ENCODE results near the gene P3R3URF.

P3R3URF gene

GRCh38 chr1:46172321-46172720 lies 4.0 kb downstream of the P3R3URF start:
- no peak for DNase-seq (ENCODE audit: low read depth)

GRCh38 chr1:46171871-46172270 lies 4.4 kb downstream of the P3R3URF start:
- DNase-seq (ENCODE audit: low read depth): no peak

GRCh38 chr1:46171351-46171750 lies 4.9 kb downstream of the P3R3URF start:
- no peak for DNase-seq (ENCODE audit: low read depth)

- DNase-seq (ENCODE audit: low read depth): no peak
These were observed 6.4 kb downstream of the P3R3URF start for GRCh38 chr1:46169811-46170454.

GRCh38 chr1:46168477-46168876 lies 7.8 kb downstream of the P3R3URF start:
- no peak for DNase-seq (ENCODE audit: low read depth)

- peak; percentile 22 for DNase-seq (ENCODE audit: low read depth)
These were observed 9.5 kb downstream of the P3R3URF start for GRCh38 chr1:46166521-46167462.

GRCh38 chr1:46160212-46160611 lies 16.1 kb downstream of the P3R3URF start:
- no peak for DNase-seq (ENCODE audit: low read depth)

GRCh38 chr1:46159516-46159915 lies 16.8 kb downstream of the P3R3URF start:
- DNase-seq (ENCODE audit: low read depth): no peak

GRCh38 chr1:46158312-46159281 lies 17.7 kb downstream of the P3R3URF start:
- no peak for DNase-seq (ENCODE audit: low read depth)

GRCh38 chr1:46157916-46158311 lies 18.4 kb downstream of the P3R3URF start:
- no peak for DNase-seq (ENCODE audit: low read depth)

- no peak for DNase-seq (ENCODE audit: low read depth)
These were observed 22.6 kb downstream of the P3R3URF start for GRCh38 chr1:46153732-46154131.

GRCh38 chr1:46153228-46153627 lies 23.1 kb downstream of the P3R3URF start:
- no peak for DNase-seq (ENCODE audit: low read depth)

GRCh38 chr1:46152016-46152415 lies 24.3 kb downstream of the P3R3URF start:
- DNase-seq (ENCODE audit: low read depth): no peak

GRCh38 chr1:46150085-46150484 lies 26.2 kb downstream of the P3R3URF start:
- no peak for DNase-seq (ENCODE audit: low read depth)

- DNase-seq (ENCODE audit: low read depth): no peak
These were observed 28.0 kb downstream of the P3R3URF start for GRCh38 chr1:46148318-46148717.

- DNase-seq (ENCODE audit: low read depth): no peak
These were observed 38.4 kb downstream of the P3R3URF start for GRCh38 chr1:46137916-46138315.

GRCh38 chr1:46136711-46137110 lies 39.6 kb downstream of the P3R3URF start:
- no peak for DNase-seq (ENCODE audit: low read depth)

- DNase-seq (ENCODE audit: low read depth): no peak
These were observed 41.5 kb downstream of the P3R3URF start for GRCh38 chr1:46134660-46135331.

GRCh38 chr1:46133781-46134350 lies 42.4 kb downstream of the P3R3URF start:
- DNase-seq (ENCODE audit: low read depth): no peak

- DNase-seq (ENCODE audit: low read depth): no peak
These were observed 43.1 kb downstream of the P3R3URF start for GRCh38 chr1:46133181-46133658.
